ENCODE data around the gene PTGDR2. TPM values are rescaled to one million over a fixed set of nuclear protein-coding genes. Genes with fewer than 3 reads are reported as not detected.

The PTGDR2 gene
- total RNA-seq, 1 experiment from 2014 or later, result 0.31 TPM

GRCh38 chr11:60803273-60803936, 52.3 kb downstream of the PTGDR2 start:
- Mint-ChIP-seq H3K36me3 (ENCODE audit: insufficient read depth, unreplicated experiment) (no peaks in the 10 kb centered on the region), H3K27me3 (ENCODE audit: unreplicated experiment) (peaks cover 81% of the 10 kb centered on the region), H3K4me3 (ENCODE audit: low read depth, unreplicated experiment) (no peak overlapping the region), H3K27ac (ENCODE audit: unreplicated experiment) (no peak overlapping the region), H3K4me1 (ENCODE audit: low read depth, unreplicated experiment) (peaks cover 8% of the 10 kb centered on the region), H3K9me3 (ENCODE audit: low read depth, unreplicated experiment) (no peaks in the 10 kb centered on the region)
- CTCF ChIA-PET, result no interaction called here
- intact Hi-C loops (cut with micrococcal nuclease; ENCODE audit: unreplicated experiment), result no loop called here
- DNase-seq, result no peak
- no peak for TF ChIP-seq CTCF (IDR thresholded peaks at IDR 0.05; ENCODE audit: unreplicated experiment)
- no TSS peak for BruUV-seq (replicated peaks)

DNA sequence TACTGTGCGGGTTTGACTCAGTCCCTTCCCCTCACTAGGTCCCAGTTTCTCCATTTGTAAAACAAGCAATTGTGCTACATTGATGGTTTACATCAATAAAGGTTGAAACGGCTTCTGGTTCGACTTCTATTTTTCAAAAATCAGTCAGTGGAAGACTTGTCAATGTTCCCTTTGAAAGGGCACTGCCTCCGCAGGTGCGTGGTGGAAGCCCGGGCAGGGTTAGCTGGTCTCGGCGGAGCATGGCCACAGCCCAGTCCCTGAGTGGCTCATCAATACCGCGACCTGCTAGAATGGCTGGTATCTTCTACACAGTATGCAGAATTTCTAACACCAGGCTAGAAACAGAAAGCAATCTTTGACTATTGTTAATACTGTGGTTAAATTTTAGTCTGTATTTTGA, 54.6 kb downstream of the PTGDR2 start:
- Mint-ChIP-seq H3K27me3 (ENCODE audit: unreplicated experiment) (peaks cover 78% of the 10 kb centered on the region), H3K4me3 (ENCODE audit: low read depth, unreplicated experiment) (no peak overlapping the region), H3K27ac (ENCODE audit: unreplicated experiment) (no peak overlapping the region), H3K9me3 (ENCODE audit: low read depth, unreplicated experiment) (no peaks in the 10 kb centered on the region), H3K4me1 (ENCODE audit: low read depth, unreplicated experiment) (peaks cover 8% of the 10 kb centered on the region), H3K36me3 (ENCODE audit: insufficient read depth, unreplicated experiment) (no peaks in the 10 kb centered on the region)
- no TSS peak for BruUV-seq (replicated peaks)
- intact Hi-C loops (cut with micrococcal nuclease; ENCODE audit: unreplicated experiment), result no loop called here
- no peak for TF ChIP-seq CTCF (IDR thresholded peaks at IDR 0.05; ENCODE audit: unreplicated experiment)
- CTCF ChIA-PET, result interaction anchor here (0.7 kb wide), 1 partner anchor 191 kb away, joined by 3 read pairs; no protein-coding TSS in a partner anchor
- DNase-seq, result no peak

Other genes starting within 250 kb of the PTGDR2 start
- 0.57 and 3.5 TPM in 2 replicates for gene MS4A8, start 156.3 kb downstream of the PTGDR2 start, total RNA-seq (2022)
- gene MS4A18, start 131.2 kb downstream of the PTGDR2 start, total RNA-seq (2022), result not detected in 2 replicates
- gene MS4A15, start 99.1 kb downstream of the PTGDR2 start, total RNA-seq (2022), result not detected in 2 replicates
- not detected in 2 replicates for gene MS4A10, start 70.6 kb downstream of the PTGDR2 start, total RNA-seq (2022)
- 51.5 and 58.2 TPM in 2 replicates for gene CCDC86, start 13.8 kb downstream of the PTGDR2 start, total RNA-seq (2022)
- not detected in 2 replicates for gene ZP1, start 11.6 kb upstream of the PTGDR2 start, total RNA-seq (2022)
- gene PRPF19, start 50.6 kb upstream of the PTGDR2 start, total RNA-seq (2022), result 128 and 129 TPM in 2 replicates
- 71.2 and 78.1 TPM in 2 replicates for gene TMEM109, start 58.2 kb upstream of the PTGDR2 start, total RNA-seq (2022)
- 105 and 116 TPM in 2 replicates for gene TMEM132A, start 68.5 kb upstream of the PTGDR2 start, total RNA-seq (2022)
- gene SLC15A3, start 96.2 kb upstream of the PTGDR2 start, total RNA-seq (2022), result 6.8 and 12.4 TPM in 2 replicates
- 0.26 and 0.34 TPM in 2 replicates for gene CD6, start 115.7 kb upstream of the PTGDR2 start, total RNA-seq (2022)
- gene CD5, start 246.5 kb upstream of the PTGDR2 start, total RNA-seq (2022), result not detected in 2 replicates

Data from Calu3 (cell line).